ENCODE data around the gene SOBP.
A peak's percentile ranks its signal among the peaks of the same experiment; 100 is the strongest.

Gene SOBP

DNA sequence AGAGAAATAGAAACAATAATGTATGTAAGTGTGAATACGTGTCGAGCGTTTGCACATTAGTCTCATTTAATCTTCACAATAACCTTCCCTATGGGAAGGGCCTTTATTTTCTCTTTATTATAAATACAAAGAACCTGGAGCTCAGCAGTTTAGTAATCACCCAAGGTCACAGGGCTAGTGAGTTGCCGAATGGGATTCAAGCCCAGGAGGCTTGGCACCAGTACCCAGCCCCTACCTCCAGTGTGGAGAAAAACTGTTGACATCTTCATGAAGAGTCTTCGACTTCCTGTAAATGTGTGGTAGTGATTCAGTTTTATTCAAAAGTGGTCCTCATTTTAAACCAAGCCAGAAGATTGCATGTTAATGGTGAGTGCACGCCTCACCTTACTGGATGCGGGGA is 171.4 kb downstream of the SOBP start:
- no peak for DNase-seq (ENCODE audit: low spot score)

GRCh38 chr6:107662333-107662732 is 172.4 kb downstream of the SOBP start:
- no peak for DNase-seq (ENCODE audit: low spot score)

- DNase-seq (ENCODE audit: low spot score) = no peak
Observed at GRCh38 chr6:107663308-107663707, 173.4 kb downstream of the SOBP start.

DNA sequence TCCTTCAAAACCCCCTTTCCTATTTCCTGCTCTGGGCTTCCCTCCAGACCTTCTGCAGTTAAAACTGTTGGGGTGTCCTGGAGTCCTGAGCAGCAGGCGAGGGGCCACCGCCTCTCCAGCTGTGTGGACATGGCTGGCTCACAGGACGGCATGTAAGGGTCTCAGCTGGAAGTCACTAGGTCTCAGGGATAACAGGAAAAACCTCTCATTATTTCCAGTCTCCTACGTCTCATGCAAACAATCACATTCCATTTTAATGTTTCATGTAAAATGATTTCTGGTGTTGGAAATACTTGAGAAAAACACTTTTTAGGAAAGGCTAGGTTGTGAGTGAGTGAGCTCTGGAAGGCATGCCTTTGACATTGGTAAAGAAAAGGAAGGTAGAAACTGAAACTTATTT is 175.5 kb downstream of the SOBP start:
- DNase-seq (ENCODE audit: low spot score) = no peak

DNA sequence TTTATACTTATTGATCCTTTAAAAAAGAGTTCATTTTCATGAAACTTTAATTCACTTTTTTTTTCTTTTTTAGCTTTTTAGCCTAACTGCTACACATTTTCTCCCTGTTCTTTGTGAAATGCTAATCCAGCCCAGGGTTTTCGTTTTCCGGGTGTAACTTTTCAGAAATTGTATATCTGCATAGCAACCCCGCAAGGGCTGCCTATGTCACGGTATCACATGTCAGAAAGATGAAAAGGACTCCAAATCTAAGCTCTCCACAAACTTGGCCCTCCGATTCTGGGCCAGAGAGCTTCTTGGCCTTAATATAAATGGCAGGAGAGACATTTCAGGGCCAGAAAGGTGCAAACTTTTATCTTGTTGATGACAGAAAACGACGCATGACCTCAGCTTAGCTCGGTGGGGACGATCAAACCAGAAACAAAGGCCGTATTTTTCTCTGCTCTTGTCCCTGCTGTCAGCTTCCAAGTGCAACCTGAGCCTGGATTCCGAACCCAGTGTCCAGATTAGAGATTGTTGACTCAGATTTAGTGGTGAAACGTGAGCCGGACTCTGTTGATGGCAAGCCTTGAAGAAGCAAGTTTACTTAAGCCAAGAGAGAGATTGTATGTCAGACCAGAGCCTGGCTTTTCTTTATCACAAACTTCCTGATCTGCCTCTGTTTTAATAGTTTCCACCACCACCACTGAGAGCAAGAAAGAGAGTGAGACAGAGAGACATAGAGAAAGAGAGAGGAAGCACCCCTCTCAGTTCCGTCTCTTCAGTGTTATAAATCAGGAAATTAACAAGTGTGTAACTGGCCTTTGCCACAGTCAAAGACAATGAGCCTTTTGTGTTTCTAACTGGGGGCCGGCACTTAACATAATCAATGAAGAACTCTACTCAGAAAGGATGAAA is 176.4 kb downstream of the SOBP start:
- no peak for DNase-seq (ENCODE audit: low spot score)

DNA sequence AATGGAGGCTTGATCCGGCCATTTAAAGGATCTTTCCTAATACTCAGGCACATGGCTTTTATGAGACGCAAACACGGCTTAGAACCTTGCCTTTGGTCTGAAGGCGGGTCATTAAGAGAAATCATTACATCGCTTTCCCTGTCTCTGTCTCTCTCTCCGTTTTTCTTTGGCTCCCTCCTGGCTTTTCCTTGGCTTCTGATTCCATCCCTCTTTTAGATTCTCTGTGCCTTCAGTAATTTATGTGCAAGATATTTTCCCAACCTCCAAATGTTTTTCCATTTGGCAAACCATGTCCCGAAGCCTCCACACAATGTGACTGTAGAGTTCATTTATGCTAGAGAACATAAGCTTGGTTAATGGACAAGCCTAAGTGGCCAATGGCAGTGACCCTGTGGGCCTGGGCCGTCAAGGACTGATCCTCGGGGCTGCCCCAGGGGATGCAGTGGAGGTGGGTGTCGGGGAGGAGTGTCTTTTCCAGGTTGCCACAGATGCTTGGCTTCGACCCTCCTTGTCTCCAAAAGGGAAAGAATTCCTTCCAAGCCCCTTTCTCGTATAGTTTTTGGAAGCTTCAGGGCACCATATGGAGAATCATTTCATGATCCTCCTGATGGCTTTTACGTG is 177.2 kb downstream of the SOBP start:
- no peak for DNase-seq (ENCODE audit: low spot score)

DNA sequence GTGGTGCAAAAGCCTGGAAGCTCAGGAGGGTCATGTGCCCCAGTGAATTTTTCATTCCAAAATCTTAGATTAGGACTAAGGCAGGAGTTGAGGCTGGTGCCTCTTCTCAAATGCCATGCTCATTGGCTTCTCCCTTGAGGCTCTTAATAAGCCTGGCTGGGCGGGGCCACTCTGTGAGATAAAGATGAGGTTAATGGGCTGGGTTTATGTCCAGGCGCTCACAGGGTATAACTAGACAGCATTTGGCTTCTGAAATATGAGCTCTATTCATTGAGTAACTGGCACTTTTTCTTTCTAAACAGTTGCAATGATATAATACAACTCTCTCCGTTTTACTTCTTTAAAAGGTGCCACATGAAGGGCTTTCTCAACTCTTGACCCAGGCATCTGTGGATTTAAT is 177.9 kb downstream of the SOBP start:
- DNase-seq (ENCODE audit: low spot score) = no peak

GRCh38 chr6:107668743-107669474 is 179.0 kb downstream of the SOBP start:
- no peak for DNase-seq (ENCODE audit: low spot score)

DNA sequence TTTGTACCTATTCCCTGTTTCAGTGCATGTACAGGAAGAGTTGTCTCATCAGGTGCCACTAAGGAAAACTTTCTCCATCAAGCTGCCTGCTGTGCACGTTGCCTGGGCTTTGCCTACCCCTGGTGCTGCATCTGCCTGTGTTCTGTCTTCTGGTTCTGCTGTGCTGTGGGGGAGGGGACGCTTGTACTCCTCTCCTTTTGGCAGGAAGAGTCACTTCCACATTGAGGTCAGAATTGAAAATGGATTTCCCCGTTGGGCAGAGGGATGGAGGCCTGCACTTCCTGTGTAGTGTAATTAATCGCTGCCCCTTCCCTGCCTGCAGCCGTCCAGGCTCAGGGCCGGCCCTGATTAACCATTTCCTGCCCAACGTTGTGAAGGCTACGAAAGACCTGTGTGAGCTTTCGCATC is 180.9 kb downstream of the SOBP start:
- DNase-seq (ENCODE audit: low spot score) = peak; percentile 65

- DNase-seq (ENCODE audit: low spot score) = no peak
Observed at GRCh38 chr6:107673076-107673494, 183.2 kb downstream of the SOBP start.

DNA sequence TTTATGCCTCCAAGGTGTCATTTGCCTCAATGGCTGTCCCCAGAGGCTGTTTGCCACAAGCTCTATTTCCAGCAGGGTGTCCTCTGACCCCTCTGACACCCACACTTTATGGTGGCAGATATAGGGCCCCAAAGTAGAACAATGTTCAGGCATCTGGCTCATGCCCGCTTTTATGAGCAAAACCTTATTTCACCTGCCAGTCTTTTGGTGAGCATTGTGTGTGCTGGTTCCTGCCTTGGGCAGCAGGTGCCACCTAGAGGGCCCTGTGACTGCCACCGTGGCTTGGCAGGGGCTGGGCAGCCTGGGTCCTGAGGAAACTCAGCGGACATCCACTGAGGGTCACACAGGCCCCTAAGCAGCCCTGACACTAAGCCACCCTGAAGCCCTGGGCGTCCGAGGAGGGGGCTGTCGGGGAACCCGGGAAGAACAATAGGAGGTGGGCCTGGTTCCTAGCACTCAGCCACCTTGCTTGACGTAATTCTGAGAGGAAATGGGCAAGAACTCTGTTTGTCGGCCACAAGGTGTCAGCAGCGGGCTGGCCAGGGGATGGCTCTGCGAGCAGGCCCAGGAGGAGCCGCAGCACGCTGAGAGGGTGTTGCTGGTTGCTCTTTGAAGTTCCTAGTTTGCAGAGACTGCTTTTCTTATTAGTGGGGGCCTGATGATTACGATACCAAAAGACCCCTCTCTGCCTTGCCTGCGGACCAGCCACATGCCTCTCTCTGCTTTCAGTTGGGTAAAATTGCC is 185.2 kb downstream of the SOBP start:
- peak; percentile 90 for DNase-seq (ENCODE audit: low spot score)

GRCh38 chr6:107676042-107676441 is 186.1 kb downstream of the SOBP start:
- no peak for DNase-seq (ENCODE audit: low spot score)

- DNase-seq (ENCODE audit: low spot score) = no peak
Observed at GRCh38 chr6:107677399-107677798, 187.5 kb downstream of the SOBP start.

- DNase-seq (ENCODE audit: low spot score) = peak; percentile 62
Observed at GRCh38 chr6:107679457-107679856, 189.5 kb downstream of the SOBP start.

DNA sequence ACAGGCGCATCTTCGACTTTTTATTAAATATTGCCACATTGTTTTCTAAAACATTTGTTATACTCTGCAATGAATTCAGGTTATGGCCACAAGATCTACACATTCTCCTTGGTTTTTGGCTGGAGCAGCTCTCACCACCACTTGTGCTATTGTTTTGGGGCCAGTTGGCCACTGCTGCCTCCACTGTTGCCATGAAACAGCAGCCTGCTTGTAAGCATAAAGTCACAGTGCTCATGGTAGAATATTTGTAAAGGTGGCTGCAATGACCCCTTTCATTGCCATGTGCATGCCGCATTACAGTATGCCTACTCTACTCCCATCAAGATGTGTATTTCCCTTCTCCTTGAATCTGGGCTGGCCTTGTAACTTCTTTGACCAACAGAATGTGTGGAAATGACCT is 192.8 kb downstream of the SOBP start:
- DNase-seq (ENCODE audit: low spot score) = peak; percentile 0

DNA sequence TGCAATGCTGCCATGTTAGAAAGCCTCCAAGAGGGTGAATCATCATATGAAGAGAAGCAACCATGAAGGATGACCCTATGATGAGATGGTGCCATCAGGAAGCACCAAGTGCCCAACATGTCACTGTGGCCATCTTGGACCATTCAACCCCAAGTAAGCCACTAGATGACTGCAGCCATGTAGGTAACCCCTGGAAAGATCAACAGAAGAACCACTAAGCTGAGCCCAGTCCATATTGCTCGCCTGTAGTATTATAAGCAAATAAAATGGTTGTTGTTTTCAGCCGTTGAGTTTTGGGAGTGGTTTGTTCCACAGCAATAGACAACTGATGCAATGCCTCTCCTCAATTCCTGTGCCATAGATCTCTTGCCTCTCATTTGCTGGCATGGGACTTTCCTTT is 193.3 kb downstream of the SOBP start:
- DNase-seq (ENCODE audit: low spot score) = peak; percentile 9

DNA sequence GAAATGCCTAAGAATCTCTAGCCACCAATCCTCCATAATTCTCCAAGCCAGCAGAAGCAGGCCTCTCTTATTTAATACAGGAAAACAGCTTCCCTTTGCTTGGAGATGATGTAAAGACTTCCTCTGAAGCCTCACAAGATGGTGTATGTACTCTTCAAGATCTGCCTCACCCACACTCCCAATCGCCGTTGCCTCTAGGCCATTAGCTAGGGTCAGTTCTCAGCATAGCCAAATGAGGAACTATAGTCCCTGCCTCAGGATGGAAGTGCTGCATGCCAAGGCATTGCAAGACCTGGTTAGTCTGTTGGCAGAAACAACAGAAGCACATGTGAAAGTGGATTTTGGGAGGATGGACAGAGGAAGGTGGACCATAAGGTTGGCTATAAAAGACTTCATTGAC is 195.1 kb downstream of the SOBP start:
- DNase-seq (ENCODE audit: low spot score) = peak; percentile 28

DNA sequence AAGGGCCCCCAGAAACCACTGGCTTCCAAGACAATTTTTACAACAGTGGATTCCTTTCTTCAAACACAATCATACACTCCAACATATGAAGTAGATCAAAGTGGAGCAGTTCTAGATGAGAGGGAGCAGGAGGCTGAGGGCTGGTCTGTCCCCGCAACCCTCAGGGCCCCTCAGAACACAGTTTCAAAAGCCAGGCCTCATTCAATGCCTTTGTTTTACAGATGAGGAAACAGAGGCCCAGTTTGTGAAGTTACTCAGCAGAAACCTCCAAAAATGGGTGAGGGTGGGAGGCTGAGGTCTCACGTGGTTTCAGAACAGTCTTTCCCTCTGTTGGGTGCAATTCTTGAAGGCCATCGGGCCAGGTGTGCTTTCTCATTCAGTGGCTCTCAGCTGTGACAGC is 199.3 kb downstream of the SOBP start:
- no peak for DNase-seq (ENCODE audit: low spot score)

DNA sequence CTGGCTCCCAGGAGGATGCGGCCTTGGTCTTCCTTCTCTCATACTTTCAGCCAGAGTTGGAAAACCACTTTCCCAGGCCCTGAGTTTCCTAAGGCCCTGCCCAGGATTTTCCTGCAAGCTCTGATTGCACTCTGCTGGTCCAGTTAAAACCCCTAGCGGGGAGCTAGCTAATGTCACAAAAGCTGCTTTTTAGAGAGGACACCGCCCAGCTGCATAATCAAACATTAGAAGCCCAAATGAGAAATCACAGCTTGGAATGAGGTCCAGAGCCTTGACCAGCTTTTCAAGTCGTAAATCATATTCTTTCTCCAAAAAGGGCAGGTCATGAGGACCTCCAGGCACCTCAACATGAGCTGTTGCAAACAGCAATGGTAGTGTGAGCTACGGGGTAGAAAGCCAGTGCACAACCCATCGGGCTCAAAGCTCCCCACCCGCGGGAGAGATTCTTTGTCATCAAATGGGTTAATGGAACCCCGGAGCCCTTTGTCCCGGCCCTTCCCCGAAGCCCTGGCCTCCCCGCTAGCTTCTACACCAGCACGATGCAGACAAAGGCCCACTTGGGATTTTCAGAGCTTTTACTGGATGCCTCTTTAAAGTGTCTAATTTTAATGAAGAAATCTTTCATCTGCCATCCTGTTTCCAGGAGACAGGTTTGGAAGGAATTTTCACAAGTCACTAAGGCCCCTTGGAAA is 200.2 kb downstream of the SOBP start:
- peak; percentile 70 for DNase-seq (ENCODE audit: low spot score)

GRCh38 chr6:107690643-107691061 is 200.7 kb downstream of the SOBP start:
- no peak for DNase-seq (ENCODE audit: low spot score)

- peak; percentile 79 for DNase-seq (ENCODE audit: low spot score)
Observed at GRCh38 chr6:107691062-107691751, 201.3 kb downstream of the SOBP start.
